ENCODE data around the gene C1GALT1.
"Not testable (repeated sequence)": the region's sequence is repeated elsewhere in the genome, so short reads cannot be mapped to it uniquely, and the experiment has no call there.

C1GALT1 gene

DNA sequence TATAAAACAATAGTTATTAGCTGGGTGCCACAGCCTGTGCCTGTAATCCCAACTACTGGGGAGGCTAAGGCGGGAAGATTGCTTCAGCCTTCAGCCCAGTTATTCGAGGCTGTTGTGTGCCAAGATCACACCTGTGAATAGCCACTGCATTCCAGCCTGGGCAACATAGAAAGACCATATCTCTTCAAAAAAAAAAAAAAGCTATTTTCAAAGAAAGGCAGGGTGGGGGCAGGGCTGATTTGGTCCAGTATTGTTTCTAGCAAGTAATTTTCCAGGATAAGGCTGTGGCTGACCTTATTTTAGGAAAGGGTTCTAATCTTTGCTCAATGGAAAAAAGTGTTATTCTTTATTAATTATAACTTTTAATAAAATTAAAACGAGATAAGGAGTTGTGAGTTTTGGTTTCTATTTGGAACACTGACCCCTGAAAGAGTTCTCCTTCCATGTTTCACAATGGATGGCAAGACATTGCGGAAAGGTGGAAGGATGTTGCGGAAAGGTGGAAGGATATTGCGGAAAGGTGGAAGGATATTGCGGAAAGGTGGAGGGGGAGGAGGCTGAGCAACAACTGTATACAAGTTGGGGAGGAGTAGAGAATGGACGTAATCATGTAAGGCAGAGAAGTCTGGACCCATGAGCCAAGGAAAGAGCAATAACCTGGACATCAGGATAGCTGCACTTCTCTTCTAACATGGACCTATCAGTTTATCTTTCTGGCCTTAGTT is 1.5 kb upstream of the C1GALT1 start:
- no peak for DNase-seq
- Mint-ChIP-seq H3K4me1 (ENCODE audit: low read depth) (peaks cover 25% of the 10 kb centered on the region), H3K27ac (peak overlapping the region; percentile 99), H3K9me3 (no peaks in the 10 kb centered on the region), H3K27me3 (no peaks in the 10 kb centered on the region), H3K4me3 (peak overlapping the region; percentile 88), H3K36me3 (ENCODE audit: low read depth) (peaks cover 12% of the 10 kb centered on the region)

DNA sequence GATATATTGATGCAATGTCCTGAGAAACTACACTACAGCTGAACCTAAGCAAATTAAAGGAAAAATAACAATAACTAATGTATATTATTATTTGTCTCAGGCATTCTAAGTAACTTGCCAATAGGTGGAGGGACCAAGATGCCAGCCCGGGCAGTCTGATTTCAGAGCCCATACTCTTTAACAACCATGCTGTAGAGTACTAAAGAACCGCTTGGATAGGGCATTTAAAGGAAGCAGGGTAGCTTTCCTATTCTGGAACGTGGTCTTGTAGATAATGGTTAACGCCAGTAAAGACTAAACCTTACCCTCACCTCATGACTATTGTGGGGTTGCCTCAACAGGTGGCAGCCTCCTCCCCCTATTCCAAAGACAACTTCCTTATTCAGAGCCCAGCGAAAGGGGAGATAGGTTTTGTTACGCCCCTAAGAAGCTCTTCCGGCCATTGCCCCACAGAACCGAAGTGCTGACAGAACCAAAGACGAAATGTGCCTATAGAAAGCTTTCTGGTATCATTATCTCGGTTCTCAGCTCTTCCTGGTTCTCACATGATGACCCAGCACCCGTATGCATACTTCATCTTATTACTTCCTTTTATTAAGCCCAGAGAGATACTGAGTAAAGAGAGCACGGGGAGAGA is 707 bp upstream of the C1GALT1 start:
- no peaks in the 10 kb centered on the region for H3K9me3 Mint-ChIP-seq
- H3K27ac Mint-ChIP-seq = peak overlapping the region; percentile 99
- no peaks in the 10 kb centered on the region for H3K27me3 Mint-ChIP-seq
- peak overlapping the region; percentile 88 for H3K4me3 Mint-ChIP-seq
- H3K36me3 Mint-ChIP-seq (ENCODE audit: low read depth) = peaks cover 12% of the 10 kb centered on the region
- peak; percentile 62 for DNase-seq
- H3K4me1 Mint-ChIP-seq (ENCODE audit: low read depth) = peaks cover 20% of the 10 kb centered on the region

DNA sequence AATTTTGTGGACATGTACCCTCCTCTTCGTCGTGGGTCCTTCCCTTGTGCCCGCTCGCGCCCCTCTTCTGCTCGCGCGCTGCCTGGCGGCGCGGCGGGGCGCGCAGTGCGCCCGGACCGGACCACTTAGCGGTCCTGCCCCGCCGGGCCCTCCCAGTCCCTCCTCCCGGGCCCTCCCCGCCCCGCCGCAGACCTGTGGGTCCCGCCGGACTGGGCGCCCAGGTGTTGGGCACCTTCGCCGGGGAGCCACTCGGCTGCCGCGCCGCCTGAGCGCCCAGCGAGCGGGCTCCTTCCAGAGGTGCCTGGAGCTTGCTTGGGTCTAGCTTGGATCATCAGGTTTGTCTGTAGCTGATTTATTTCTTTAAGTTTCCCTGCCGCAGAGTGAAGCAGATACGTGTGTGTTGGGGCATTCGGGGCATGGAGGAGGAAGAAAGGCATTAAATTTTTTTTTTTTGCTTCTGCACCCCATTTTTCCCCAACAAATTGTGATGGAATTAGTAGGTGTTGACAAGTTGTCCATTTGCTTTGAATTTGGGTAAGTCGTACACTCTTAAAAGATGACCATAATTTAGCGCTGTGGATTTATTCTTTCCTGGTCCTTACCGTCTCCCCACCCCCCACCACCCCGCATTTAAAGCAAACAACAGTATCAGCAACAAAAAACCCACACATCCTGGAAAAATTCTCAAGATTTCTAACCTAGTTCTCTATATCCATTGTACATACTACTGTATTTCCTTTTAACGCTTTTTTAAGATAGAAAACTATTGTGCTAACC is 905 bp downstream of the C1GALT1 start:
- Mint-ChIP-seq H3K4me3 (peak overlapping the region; percentile 88), H3K9me3 (no peaks in the 10 kb centered on the region), H3K4me1 (ENCODE audit: low read depth) (peaks cover 11% of the 10 kb centered on the region), H3K36me3 (ENCODE audit: low read depth) (peaks cover 12% of the 10 kb centered on the region), H3K27me3 (no peaks in the 10 kb centered on the region), H3K27ac (peak overlapping the region; percentile 92)
- DNase-seq = no peak

DNA sequence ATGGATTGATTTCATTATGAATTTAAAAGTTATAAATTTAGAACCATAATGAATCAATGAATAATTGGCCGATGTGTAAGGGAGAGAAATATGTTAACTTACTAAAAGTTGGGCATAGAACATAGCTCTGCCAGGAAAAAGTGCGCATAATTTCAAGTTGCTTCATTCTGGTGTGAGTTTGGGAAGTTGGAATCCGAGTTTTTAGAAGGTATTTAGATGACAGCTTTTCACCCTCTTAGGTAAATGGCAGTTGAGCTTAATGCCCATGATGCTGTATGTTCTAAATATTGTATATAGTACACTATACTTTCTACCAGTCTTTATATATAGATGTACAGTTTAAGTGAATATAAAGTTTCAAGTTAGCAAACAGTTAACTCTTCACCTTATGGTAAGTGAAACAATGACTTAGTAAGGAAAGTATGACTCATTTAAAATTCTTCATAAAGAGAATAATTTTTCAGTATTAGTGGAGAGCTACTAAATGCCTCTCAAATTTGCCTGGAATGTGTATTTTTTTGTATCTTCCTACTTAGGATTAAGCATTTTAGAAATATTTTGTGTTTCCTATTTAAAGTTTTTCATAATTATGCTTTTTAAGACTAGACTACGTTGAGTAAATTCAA is 1.6 kb downstream of the C1GALT1 start:
- Mint-ChIP-seq H3K27me3 (no peaks in the 10 kb centered on the region), H3K27ac (peak overlapping the region; percentile 92), H3K9me3 (no peaks in the 10 kb centered on the region), H3K4me1 (ENCODE audit: low read depth) (peaks cover 15% of the 10 kb centered on the region), H3K36me3 (ENCODE audit: low read depth) (peaks cover 12% of the 10 kb centered on the region), H3K4me3 (peak overlapping the region; percentile 88)
- no peak for DNase-seq

DNA sequence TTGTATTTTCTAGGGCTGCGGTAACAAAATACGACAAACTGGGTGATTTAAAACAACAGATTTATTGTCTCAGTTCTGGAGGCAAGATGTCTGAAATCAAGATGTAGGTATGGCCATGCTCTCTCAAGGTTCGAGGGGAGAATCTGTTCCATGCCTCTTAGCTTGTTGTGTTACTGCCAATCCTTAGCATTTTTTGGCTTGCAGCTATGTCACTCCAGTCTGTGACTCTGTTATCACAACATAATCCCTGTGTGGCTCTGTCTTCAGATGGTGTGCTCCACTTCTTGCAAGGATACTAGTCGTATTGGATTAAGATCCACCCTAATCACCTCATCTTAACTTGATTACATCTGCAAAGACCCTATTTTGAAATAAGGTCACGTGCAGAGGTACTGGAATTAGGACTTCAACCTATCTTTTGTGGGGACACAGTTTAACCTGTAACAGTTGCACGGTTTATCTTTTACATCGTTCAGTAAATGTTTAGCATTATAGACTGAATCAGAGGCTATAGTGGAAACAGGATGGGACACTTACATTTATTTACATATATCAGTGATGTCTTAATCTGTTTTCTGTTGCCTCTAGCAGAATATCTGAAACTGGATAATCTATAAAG is 3.1 kb downstream of the C1GALT1 start:
- Mint-ChIP-seq H3K27ac (no peak overlapping the region), H3K9me3 (no peaks in the 10 kb centered on the region), H3K4me1 (ENCODE audit: low read depth) (peaks cover 25% of the 10 kb centered on the region), H3K27me3 (no peaks in the 10 kb centered on the region), H3K4me3 (peak overlapping the region; percentile 88), H3K36me3 (ENCODE audit: low read depth) (peaks cover 17% of the 10 kb centered on the region)
- no peak for DNase-seq

DNA sequence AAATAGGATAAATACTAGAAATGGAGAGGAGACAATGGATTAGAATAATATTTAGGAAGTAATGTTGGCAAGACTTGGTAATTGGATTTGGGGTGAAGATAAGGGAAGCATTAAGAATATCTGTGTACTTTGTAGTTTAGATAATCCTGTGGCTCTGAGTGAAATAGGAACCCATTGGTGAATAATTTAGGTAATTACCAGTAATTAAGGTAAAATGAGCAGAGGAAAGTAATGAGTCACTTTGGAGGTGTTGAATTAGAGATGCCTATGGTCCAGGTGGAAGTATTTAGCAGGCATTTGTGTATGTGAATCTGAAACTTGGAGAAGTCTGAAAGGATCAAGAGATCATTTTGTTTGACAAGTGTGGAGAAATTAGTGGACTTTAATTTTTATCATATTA is 5.7 kb downstream of the C1GALT1 start:
- Mint-ChIP-seq H3K9me3 (peaks cover 4% of the 10 kb centered on the region), H3K27me3 (no peaks in the 10 kb centered on the region), H3K27ac (no peak overlapping the region)

DNA sequence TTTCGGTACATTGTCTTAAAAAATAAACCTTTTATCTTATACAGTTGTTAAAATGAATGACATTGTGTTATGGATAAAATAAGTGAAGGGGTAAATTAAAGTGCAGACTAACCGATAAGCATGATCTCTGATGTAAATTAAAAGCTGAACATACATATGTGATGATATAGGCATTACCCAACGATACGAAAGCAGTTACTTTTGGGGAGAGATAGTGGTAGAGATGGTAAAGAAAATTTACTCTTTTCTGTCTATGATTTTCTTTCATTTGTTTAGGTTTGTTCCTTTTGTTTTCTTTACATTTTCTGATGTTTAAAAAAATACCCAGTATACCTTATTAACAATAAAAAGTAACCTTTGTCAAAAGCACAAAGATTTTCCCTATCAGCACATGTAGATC is 6.4 kb downstream of the C1GALT1 start:
- Mint-ChIP-seq H3K4me1 (ENCODE audit: low read depth) (peaks cover 40% of the 10 kb centered on the region), H3K4me3 (no peak overlapping the region), H3K36me3 (ENCODE audit: low read depth) (peaks cover 39% of the 10 kb centered on the region), H3K9me3 (peaks cover 4% of the 10 kb centered on the region), H3K27ac (no peak overlapping the region), H3K27me3 (no peaks in the 10 kb centered on the region)
- DNase-seq = no peak

More for the DNA sequence above, 5.7 kb downstream of the C1GALT1 start:
- Mint-ChIP-seq H3K36me3 (ENCODE audit: low read depth) (peaks cover 38% of the 10 kb centered on the region), H3K4me3 (no peak overlapping the region), H3K4me1 (ENCODE audit: low read depth) (peaks cover 35% of the 10 kb centered on the region)
- no peak for DNase-seq

DNA sequence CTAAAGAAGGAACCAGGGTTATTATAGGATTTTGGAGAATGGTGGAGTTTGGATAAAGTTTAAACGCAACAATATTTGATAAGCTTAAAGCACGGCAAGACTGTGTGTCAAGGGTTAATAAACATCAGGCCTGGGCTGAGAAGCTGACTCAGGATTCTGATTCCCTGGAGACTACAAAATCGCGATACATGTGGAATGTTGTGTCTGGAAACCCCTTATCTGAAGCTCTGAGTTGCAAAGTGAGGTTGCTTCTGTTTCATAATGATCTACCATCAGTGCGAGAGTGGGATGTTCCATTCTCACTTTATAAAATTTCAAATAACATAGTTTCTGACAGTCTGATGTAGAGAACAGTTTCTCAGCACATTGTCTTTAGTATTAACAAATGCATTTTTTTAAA is 7.8 kb downstream of the C1GALT1 start:
- DNase-seq = no peak
- no peak overlapping the region for H3K4me3 Mint-ChIP-seq
- H3K27me3 Mint-ChIP-seq = no peaks in the 10 kb centered on the region
- H3K9me3 Mint-ChIP-seq = peaks cover 4% of the 10 kb centered on the region
- H3K36me3 Mint-ChIP-seq (ENCODE audit: low read depth) = peaks cover 37% of the 10 kb centered on the region
- H3K27ac Mint-ChIP-seq = peak overlapping the region; percentile 34
- peaks cover 52% of the 10 kb centered on the region for H3K4me1 Mint-ChIP-seq (ENCODE audit: low read depth)

DNA sequence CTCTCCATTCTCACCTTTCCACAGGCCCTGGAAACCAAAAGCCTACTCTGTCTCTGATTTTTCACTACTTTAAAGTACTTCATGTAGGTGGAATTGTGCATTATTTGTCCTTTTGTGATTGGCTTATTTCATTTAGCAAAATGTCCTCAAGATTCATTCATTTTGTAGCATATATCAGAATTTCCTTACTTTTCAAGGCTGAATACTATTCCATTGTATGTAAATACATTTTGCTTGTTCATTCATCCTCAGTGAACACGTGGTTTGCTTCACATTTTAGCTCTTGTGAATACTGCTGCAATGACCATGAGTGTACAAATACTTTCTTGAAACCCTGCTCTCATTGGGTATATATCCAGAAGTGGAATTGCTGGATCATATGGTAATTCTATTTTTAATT is 8.8 kb downstream of the C1GALT1 start:
- no peak for DNase-seq
- H3K4me3 Mint-ChIP-seq = no peak overlapping the region
- no peak overlapping the region for H3K27ac Mint-ChIP-seq
- peaks cover 58% of the 10 kb centered on the region for H3K4me1 Mint-ChIP-seq (ENCODE audit: low read depth)
- no peaks in the 10 kb centered on the region for H3K27me3 Mint-ChIP-seq
- peaks cover 41% of the 10 kb centered on the region for H3K36me3 Mint-ChIP-seq (ENCODE audit: low read depth)
- H3K9me3 Mint-ChIP-seq = peaks cover 4% of the 10 kb centered on the region

DNA sequence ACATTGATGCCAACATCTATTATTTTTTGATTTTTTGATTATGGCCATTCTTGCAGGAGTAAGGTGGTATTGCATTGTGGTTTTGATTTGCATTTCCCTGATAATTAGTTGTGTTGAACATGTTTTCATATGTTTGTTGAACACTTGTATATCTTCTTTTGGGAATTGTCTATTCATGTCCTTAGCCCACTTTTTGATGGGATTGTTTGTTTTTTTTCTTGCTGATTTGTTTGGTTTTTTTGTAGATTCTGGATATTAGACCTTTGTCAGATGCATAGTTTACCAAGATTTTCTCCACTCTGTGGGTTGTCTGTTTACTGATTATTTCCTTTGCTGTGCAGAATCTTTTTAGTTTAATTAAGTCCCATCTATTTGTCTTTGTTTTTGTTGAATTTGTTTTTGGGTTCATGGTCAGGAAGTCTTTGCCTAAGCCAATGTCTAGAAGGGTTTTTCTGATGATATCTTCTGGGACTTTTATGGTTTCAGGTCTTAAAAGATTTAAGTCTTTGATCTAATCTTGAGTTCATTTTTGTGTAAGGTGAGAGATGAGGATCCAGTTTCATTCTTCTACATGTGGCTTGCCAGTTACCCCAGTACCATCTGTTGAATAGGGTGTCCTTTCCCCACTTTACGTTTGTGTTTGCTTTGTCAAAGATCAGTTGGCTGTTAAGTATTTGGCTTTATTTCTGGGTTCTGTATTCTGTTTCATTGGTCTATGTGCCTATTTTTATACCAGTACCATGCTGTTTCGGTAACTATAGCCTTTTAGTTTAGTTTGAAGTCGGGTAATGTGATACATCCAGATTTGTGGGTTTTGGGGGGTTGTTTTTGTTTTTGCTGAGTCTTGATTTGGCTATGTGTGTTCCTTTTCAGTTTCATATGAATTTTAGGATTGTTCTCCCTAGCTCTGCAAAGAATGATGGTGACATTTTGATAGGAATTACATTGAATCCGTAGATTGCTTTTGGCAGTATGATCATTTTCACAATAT is 10.7 kb downstream of the C1GALT1 start:
- peak overlapping the region; percentile 48 for H3K27ac Mint-ChIP-seq
- peaks cover 71% of the 10 kb centered on the region for H3K4me1 Mint-ChIP-seq (ENCODE audit: low read depth)

DNA sequence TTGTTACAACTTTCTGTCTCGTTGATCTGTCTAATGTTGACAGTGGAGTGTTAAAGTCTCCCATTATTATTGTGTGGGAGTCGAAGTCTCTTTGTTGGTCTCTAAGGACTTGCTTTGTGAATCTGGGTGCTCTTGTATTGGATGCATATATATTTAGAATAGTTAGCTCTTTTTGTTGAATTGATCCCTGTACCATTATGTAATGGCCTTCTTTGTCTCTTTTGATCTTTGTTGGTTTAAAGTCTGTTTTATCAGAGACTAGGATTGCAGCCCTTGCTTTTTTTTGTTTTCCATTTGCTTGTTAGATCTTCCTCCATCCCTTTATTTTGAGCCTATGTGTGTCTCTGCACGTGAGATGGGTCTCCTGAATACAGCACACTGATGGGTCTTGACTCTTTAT is 17.2 kb downstream of the C1GALT1 start:
- not testable (repeated sequence) for H3K9me3 Mint-ChIP-seq, H3K27ac Mint-ChIP-seq, DNase-seq, H3K27me3 Mint-ChIP-seq, H3K4me3 Mint-ChIP-seq
- Mint-ChIP-seq H3K4me1 (ENCODE audit: low read depth) (peaks cover 86% of the 10 kb centered on the region), H3K36me3 (ENCODE audit: low read depth) (peaks cover 34% of the 10 kb centered on the region)

More for the DNA sequence above, 10.7 kb downstream of the C1GALT1 start:
- Mint-ChIP-seq H3K36me3 (ENCODE audit: low read depth) (peaks cover 58% of the 10 kb centered on the region), H3K4me3 (peak overlapping the region; percentile 39)
- DNase-seq, H3K9me3 Mint-ChIP-seq, H3K27me3 Mint-ChIP-seq: not testable (repeated sequence)

DNA sequence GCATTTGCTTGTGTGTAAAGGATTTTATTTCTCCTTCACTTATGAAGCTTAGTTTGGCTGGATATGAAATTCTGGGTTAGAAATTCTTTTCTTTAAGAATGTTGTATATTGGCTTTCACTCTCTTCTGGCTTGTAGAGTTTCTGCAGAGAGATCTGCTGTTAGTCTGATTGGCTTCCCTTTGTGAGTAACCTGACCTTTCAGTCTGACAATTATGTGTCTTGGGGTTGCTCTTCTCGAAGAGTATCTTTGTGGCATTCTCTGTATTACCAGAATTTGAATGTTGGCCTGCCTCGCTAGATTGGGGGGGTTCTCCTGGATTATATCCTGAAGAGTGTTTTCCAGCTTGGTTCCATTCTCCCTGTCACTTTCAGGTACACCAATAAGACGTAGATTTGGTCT is 17.9 kb downstream of the C1GALT1 start:
- not testable (repeated sequence) for H3K9me3 Mint-ChIP-seq, H3K4me3 Mint-ChIP-seq, DNase-seq, H3K27me3 Mint-ChIP-seq
- peaks cover 84% of the 10 kb centered on the region for H3K4me1 Mint-ChIP-seq (ENCODE audit: low read depth)
- H3K27ac Mint-ChIP-seq = peak overlapping the region; percentile 22
- peaks cover 32% of the 10 kb centered on the region for H3K36me3 Mint-ChIP-seq (ENCODE audit: low read depth)

Measured in activated T-cell treated with anti-CD3 and anti-CD28 coated beads, Interleukin-2, amount 50 U/mL, for 24 hours (primary cell).